ENCODE results near the gene CSPG4.
A peak's percentile ranks its signal among the peaks of the same experiment; 100 is the strongest.
"Not testable (repeated sequence)": the region's sequence is repeated elsewhere in the genome, so short reads cannot be mapped to it uniquely, and the experiment has no call there.

Gene CSPG4, protein sequence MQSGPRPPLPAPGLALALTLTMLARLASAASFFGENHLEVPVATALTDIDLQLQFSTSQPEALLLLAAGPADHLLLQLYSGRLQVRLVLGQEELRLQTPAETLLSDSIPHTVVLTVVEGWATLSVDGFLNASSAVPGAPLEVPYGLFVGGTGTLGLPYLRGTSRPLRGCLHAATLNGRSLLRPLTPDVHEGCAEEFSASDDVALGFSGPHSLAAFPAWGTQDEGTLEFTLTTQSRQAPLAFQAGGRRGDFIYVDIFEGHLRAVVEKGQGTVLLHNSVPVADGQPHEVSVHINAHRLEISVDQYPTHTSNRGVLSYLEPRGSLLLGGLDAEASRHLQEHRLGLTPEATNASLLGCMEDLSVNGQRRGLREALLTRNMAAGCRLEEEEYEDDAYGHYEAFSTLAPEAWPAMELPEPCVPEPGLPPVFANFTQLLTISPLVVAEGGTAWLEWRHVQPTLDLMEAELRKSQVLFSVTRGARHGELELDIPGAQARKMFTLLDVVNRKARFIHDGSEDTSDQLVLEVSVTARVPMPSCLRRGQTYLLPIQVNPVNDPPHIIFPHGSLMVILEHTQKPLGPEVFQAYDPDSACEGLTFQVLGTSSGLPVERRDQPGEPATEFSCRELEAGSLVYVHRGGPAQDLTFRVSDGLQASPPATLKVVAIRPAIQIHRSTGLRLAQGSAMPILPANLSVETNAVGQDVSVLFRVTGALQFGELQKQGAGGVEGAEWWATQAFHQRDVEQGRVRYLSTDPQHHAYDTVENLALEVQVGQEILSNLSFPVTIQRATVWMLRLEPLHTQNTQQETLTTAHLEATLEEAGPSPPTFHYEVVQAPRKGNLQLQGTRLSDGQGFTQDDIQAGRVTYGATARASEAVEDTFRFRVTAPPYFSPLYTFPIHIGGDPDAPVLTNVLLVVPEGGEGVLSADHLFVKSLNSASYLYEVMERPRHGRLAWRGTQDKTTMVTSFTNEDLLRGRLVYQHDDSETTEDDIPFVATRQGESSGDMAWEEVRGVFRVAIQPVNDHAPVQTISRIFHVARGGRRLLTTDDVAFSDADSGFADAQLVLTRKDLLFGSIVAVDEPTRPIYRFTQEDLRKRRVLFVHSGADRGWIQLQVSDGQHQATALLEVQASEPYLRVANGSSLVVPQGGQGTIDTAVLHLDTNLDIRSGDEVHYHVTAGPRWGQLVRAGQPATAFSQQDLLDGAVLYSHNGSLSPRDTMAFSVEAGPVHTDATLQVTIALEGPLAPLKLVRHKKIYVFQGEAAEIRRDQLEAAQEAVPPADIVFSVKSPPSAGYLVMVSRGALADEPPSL (N-terminal part only)

DNA sequence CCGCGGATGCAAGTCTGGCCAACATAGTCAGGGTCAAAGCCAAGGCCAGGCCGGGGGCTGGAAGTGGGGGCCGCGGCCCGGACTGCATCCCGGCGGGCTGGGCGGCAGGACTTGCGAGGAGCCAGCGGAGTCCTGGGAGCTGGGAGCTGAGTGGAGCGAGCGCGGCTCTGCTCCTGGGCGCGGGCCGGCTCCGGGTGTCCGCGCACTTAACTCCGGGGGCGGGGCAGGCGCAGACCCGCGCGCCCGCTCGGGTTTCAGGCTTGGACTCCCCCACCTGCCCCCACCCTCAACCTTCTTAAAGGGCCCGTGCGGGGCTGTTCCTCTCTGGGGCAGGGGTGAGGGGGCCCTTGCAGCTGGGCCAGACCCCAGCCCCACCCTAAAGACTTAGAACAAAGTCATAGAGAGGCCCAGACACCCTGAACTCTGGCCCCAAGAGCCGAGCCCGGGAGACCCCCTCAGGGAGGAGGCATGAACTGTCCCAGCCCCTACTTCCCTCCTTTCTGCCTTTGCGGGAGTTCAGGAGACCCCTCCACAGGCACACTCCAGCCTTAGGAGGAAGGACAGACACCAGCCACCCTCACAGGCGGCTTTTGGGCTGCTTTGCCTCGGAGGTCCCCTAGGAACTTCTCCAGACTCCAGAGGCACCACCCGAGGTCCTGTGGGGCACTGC, at the start of gene CSPG4:
Gene CSPG4 (minus strand): TSS at position 181 of the 670 bp plus-strand sequence. CDS start 93 bp downstream, at position 88.
- no peak for DNase-seq

DNA sequence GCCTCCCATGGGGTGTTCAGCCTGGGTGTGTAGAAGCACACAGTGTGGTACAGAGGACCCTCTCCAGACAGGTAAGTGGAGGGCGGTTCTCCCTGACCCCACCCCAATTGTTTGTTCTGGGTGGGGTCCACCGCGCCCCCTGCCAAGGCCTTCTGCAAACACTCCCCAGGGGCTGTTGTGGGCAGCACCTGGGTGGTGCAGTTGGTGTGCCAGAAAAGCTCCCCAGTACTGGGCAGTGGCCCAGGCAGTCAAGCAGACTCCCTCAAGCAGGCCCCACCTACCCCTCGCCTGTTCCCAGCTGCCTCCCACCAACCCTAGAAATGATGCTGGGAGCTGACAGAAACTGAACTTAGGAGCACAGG, 49.7 kb upstream of the CSPG4 start:
- not testable (repeated sequence) for DNase-seq

DNA sequence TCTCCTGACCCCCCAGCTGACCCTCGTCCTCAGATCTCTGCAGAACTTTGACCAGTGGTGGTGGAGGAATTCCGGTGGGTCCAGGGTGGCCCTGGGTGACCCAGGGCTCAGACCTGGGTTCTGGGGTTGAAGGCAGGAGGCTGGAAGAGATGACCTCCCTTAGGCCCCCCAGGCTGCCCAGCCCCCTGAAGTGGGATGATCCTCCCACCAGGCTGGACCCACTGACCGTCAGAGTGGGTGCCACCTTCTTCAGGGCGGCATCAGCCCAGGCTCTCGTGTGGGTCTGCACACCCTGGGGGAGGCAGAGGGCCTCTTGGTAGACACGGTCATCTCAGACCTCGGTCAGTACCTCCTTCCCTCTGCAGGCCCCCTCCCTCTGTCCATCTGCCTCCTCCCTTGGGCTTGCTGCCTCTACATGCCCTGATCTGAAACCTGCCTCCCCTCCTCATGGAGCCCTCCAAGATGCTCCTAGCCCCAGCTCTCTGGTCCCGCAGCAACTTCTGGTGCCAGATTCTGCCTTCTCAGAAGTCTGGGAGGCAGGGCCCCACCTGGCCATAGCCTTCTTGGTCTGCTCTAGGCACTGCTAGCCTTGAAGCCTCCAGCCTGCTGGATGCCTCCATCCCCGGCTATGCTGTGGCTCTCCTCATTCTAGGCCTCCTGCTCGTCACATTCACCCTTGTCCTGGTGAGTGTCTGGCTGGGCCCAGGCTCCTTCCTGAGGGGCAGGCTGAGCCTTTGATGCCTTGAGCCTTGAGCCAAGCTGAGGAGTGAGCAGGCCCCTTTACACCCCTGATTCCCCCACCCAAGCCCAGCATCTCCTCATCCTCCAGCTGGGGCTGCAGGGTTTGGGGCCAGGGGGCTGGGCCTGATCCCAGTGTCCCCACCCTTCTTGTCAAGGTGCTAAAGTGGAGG, 49.1 kb upstream of the CSPG4 start:
- DNase-seq = no peak

DNA sequence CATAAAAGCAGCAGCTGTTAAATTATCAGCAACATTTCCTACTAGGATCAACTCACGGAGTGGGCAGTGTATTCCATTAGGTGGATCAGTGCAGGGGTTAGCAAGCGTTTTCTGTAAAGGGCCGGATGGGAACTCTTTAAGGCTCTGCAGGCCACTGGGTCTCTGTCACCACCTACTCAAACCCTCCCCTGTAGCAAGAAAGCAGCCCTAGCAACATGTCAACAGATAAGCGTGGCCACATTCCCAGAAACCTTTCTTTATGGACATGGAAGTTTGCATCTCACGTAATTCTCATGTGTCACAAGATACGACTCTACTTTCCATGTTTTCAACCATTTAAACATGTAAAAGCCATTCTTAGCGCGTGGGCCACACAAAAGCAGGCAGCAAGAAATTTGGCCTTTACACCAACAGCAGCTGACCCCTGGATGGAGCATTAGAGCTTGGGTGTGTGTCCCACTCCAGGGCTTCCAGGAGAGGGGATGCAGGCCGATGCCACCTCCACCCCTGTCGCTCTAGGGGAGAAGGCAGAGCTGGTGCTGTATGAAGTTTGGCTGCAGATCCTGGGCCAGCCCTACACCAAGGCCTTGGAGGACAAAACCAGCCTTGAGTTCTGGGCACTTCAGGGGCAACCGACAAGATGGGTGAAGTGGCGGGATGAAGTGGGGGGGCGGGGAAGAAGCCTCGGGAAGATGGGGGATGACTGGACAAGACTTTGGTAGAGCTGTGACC, 48.2 kb upstream of the CSPG4 start:
- no peak for DNase-seq

DNA sequence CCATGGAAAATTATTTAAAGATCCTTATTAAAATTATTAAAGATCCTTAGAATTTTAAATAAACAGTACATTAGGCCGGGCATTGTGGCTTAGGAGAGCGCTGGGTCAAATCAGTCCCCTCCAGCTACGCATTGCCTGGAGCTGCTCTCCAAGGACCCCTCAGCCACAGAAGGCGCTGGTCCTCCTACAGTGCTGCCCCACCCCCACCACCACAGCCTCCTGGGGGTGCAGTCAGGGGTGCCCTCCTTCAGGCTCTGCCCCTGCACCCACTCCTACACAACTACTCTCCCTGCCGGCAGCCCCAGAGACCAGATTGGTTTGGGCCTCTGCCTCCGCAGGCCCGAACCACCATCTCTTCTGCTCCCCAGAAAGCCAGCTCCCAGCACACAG, 47.5 kb upstream of the CSPG4 start:
- DNase-seq = not testable (repeated sequence)

DNA sequence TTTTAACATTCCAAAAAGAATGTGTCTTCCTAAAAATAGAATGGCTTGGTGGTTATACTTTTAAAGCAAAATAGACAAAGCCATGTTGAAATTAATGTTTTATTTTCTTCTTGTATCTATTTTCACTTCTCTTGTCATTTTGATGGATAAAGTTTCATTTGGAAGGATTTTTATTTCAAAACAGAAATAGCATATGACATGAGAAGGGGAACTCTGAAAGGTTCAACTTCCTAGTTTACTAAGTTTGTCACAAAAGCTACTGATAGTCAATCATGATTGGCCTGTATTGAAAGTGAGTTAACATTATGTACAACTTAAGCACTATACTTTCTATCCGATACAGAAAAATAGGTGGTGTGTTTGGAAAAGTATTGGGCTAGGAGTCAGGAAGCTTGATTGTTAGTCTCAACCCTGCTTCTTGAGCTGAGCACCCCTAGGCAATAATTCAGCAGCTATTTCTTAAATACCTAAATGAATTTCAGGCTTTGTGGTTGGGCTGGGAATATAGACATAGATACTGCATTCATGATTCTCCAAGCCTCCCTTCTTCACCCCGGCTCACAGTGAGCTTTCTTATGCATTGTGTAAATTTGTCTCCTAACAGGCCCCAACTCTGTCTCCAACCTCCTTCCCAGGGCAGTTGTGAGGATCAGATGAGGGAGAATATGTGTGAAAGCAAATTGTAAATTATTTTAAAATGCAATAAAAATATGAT, 46.9 kb upstream of the CSPG4 start:
- no peak for DNase-seq

DNA sequence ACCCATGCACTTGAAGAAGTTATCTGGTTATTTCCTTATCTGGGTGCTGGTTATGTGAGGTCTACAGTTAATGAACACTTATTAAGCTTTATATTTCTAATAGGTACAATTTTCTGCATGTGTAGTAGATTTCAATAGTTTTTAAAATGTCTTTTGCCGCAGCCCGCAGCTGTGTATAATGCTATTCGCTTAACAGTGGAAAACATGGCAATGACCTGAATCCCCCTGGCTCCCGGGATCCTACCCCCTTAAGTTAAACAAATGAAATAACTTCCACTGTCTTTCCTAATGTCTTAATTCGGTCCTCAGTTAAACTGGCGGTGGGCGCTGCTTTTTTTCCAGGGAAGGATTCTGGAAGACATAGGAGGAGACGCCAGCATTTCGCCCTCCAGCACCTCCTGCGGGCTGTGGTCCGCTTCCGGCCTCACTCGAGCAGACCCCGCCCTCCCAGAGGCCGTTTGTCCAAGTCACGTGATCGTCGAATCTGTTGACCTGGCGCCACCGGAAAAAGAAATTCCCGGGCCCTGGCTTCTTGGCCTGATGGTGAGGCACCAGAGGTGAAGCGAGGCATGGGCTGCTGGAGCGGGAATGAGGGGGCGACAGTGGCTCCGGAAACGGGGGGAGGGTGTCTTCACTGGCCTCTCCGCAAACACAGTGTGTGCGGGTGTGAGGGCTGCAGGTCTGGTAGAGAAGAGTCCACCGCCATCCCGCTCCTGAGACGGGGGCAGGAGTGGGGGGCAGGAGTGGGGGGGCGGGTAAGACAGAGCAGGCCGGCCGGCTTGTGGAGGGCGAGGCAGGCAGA, 45.6 kb upstream of the CSPG4 start:
- peak; percentile 72 for DNase-seq

DNA sequence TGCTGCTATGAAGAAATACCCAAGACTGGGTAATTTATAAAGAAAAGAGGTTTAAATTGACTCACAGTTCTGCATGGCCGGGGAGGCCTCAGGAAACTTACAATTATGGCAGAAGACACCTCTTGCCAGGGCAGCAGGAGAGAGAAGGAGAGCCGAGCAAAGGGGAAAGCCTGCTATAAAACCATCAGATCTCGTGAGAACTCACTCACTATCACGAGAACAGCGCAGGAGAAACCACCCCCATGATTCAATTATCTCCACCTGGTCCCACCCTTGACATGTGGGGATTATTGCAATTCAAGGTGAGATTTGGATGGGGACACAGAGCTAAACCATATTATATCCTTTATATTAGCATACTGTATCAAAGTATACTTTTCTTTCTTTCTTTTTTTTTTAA, 42.2 kb upstream of the CSPG4 start:
- DNase-seq = not testable (repeated sequence)

DNA sequence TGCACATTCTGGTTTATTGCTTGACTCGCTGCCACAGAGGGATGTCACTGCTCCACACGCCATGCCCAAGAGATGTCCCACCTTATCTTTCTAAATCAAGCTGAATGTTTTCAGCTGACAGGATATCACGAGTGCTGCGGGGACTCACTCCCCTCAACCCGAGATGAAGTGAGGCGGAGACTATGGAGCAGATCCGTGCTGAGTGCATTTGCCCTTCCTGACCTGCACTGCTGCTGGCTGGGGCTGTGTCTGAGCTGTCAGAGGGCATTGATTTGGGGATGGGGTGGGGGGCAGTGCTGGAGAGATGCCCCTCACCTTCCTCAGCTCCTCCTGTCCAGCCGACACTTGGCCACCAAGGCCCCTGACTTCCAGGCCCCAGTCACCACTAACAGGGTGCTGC, 40.5 kb upstream of the CSPG4 start:
- DNase-seq = no peak

DNA sequence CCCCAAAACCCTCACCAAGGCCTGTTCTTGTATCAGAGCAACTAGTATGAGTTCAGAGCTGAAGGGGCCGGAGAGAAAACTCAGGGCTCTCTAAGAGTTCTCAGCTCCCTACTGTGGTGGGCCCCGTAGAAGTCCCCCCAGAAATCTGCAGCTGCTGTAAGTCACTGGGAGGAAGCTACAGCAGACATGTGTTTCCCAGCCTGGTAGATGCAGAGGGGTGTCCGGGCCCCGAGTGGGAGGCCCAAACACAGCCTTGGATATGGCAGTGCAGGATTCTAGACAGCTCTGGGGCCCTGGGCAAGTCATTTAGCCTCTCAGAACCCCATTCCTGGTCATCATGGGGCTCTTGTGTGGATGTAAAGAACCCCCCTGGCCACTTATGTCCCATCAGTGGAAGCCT, 39.2 kb upstream of the CSPG4 start:
- no peak for DNase-seq

DNA sequence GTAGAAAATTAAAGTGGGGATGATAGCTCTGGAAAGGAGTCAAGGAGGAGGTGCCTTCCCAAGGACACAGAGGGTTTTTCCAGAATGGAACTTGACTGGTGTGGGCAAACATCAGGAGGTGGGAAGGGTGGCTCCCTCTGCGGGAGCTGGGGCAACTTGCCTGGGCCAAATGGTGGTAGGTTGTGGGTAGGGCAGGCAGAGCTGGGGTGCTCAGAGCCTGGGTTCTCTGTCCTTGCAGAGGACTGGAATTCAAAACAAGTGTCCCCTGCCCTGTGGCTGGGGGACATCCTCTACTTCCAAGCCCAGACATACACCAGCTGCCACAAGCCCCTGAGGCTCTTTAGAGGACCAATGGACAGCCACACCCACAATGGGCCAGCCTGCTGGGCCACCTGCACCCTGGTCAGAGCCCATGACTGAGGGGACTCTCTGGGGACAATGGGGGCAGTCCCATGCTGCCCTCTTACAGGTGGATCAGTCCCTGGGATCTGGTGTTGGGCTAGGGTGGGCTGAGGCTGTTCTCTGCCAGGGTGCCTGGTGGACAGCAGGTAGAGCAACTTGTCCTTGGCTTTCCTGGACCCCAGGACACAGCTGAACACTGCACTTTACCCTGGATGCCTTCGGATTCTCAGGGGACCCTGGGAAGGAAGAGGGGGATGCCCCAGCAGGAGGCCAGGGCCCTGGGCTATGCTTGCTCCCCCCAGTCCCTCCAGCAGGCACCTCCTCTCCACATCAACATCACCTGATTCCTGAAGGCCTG, 38.6 kb upstream of the CSPG4 start:
- DNase-seq = no peak

DNA sequence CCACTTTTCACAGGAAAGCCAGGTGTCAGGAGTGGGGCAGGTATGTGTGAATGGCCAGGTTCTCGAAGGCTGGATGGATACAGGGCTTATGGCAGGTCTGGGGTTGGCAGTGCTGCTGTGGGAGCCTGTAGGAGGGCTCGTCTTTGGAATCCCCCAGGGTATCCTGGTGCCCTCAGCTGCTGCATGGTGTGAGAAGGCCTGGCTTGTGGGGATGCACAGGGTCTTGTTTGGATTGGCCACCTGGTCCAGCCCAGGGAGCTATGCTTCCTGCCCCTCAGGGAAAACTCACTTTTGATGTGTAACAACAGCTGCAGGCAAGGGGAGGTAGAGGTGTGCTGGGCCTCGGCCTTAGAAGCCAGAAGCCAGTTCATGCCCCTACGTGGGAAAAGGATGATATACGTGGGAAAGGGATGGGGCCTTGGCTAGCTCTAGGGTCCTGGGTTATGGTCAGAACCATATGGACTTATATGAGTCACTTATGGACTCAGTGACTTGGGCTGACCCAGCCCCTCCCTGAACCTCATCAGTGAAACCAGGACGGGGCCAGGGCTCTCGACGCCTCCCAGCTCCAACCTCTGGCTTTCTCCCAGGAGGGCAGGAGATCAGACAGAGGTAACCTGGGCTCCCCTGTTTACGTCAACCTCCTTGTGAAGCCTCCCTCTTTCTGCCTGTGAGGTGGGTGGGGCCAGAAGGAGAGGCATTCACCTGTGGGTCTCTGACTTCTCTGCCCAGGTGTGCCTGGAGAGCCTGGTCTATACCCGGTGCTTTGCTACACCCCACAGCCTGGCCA, 37.8 kb upstream of the CSPG4 start:
- no peak for DNase-seq

DNA sequence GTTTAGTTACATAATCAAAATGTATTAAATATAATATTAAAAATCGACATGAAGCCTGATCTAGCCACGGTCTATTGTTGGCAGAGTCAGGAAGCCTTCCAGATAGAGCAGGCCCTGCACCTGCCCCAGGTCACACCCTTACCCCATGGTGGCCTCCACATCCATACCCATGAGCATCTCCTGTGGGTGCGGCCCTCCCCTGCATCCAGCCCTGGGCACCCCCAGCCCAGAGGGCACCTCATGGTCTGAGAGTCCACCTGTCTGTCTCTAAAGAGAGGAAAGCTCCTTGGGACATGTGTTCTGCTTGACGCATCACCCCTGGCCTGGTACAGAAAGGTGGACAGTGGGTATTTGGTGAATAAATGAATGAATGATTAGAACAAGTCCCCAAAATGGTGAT, 37.2 kb upstream of the CSPG4 start:
- no peak for DNase-seq

DNA sequence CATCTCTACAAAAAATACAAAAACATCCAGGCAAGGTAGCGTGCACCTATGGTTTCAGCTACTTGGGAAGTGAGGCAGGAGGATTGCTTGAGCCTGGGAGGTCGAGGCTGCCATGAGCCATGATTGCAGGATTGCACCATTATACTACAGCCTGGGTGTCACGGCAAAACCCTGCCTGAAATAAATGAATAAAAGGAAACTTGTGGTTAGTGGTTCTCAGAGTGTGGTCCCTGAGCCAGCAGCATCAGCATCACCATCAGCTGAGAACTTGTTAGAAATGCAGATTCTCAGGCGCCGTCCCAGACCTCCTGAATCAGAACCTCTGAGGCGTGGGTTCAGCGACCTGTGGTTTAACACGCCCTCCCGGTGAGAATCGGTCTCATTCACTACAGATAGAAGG, 36.2 kb upstream of the CSPG4 start:
- DNase-seq = not testable (repeated sequence)

DNA sequence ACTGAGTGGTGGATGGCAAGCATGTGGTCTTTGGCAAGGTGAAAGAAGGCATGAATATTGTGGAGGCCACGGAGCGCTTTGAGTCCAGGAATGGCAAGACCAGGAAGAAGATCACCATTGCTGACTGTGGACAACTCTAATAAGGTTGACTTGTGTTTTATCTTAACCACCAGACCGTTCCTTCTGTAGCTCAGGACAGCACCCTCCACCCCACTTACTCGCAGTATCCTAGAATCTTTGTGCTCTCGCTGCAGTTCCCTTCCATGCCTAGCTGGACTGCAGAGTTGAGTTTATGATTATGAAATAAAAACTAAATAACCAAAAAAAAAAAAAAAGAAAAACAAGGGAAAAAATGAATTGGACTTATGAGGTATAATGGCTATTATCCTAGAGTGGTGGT, 34.5 kb upstream of the CSPG4 start:
- not testable (repeated sequence) for DNase-seq

DNA sequence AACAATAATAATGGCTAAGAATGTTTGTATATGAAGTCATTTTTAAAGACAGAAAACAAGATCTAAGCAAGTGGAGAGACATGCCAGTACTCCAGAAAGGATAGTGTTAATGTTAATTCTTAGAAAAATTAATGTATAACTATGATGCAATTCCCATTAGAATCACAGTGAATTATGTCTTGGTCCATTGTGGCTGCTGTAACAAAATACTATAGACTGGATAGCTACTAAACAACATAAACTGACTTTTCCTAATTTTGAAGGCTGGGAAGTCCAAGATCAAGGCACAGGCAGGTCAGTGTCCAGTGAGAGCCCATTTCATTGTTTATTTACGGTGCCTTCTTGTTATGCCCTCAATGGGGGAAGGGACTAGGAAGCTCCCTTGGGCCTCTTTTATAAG, 32.7 kb upstream of the CSPG4 start:
- no peak for DNase-seq

DNA sequence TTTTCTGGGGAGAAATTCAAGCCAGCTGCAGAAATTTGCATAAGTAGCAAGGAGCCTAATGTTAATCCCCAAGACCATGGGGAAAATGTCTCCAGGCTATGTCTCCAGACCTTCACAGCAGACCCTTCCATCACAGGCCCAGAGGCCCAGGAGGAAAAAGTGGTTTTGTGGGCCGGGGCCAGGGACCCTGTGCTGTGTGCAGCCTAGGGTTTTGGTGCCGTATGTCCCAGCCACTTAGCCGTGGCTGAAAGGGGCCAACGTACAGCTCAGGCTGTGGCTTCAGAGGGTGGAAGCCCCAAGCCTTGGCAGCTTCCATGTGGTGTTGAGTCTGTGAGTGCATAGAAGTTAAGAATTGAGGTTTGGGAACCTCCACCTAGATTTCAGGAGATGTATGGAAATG, 29.7 kb upstream of the CSPG4 start:
- not testable (repeated sequence) for DNase-seq

DNA sequence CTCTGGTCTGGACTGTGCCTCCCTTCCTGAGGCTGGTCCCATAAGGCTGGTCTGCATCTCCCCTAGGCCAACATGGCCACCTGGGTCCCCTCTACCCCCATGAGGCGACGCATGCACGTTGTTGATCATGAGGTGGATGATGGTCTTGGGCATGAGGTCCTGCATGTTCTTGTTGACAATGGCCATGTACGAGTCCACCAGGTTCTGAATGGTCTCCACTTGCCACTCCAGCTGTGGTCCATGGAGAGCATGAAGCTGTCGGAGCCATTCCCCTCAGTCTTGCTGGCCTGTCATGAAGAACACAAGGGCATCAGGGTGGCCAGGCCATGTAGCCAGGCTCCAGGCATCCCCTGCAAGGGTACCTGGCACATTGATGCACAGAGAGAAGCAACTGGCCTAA, 27.1 kb upstream of the CSPG4 start:
- DNase-seq = no peak

Measured in CD4-positive, alpha-beta T cell treated with Interleukin-6 for 4 hours (primary cell).